NB4 (cell line): ENCODE measurements around the gene BBS9.

Experiments used
- MYC ChIP-seq: IDR thresholded peaks from 2 replicates; pipeline ENCODE4 v1.6.1; 2011; ENCODE audit warnings: low read depth, low read length
- POLR2A ChIP-seq: IDR thresholded peaks from 2 replicates; pipeline ENCODE4 v1.6.1; 2011; ENCODE audit warnings: mild to moderate bottlenecking; ENCODE audit not compliant: insufficient read length; ENCODE audit errors: extremely low read depth
- TF ChIP-seq, protein P1 (sequence below): IDR thresholded peaks from one replicate; pipeline ENCODE4 v1.5.1; 2012; ENCODE audit warnings: low read depth, low read length
- TF ChIP-seq, protein P2 (sequence below): IDR thresholded peaks from 2 replicates; pipeline ENCODE4 v1.6.1; 2011; ENCODE audit warnings: low read depth, low read length

DNA sequence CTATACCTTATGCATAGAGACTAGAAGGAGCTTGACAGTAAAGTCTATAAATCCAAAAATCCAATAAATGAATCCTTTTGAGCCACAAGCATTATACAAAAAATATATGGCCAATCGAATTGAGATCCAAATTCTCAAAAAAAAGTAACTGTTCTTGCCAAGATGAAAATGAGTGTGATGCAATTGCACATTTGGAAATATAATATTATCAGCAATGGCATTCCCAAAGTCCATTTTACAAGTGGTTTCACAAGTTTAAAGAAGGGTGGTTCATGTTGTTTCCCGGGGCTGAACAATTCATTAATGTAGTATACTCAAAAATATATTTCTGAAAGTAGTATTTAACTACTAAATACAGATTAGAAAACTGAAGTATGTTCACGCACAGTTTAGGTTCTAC lies 27.5 kb upstream of the BBS9 start:
- TF ChIP-seq, protein P1, sequence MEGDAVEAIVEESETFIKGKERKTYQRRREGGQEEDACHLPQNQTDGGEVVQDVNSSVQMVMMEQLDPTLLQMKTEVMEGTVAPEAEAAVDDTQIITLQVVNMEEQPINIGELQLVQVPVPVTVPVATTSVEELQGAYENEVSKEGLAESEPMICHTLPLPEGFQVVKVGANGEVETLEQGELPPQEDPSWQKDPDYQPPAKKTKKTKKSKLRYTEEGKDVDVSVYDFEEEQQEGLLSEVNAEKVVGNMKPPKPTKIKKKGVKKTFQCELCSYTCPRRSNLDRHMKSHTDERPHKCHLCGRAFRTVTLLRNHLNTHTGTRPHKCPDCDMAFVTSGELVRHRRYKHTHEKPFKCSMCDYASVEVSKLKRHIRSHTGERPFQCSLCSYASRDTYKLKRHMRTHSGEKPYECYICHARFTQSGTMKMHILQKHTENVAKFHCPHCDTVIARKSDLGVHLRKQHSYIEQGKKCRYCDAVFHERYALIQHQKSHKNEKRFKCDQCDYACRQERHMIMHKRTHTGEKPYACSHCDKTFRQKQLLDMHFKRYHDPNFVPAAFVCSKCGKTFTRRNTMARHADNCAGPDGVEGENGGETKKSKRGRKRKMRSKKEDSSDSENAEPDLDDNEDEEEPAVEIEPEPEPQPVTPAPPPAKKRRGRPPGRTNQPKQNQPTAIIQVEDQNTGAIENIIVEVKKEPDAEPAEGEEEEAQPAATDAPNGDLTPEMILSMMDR, result no peak
- TF ChIP-seq POLR2A (no peak), MYC (no peak)
- TF ChIP-seq, protein P2, sequence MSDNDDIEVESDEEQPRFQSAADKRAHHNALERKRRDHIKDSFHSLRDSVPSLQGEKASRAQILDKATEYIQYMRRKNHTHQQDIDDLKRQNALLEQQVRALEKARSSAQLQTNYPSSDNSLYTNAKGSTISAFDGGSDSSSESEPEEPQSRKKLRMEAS, result no peak
